GM12874 (cell line): ENCODE data around the gene REXO2.

Source experiments
- CTCF ChIP-seq: IDR thresholded peaks from 2 replicates; pipeline ENCODE4 v1.5.1; 2011; ENCODE audit warnings: low read depth, mild to moderate bottlenecking, control low read depth, low read length, moderate library complexity; ENCODE audit not compliant: insufficient read depth

REXO2 gene

GRCh38 chr11:114496915-114497314, 57.6 kb downstream of the REXO2 start:
- TF ChIP-seq CTCF = no peak

- TF ChIP-seq CTCF = no peak
These were observed 60.5 kb downstream of the REXO2 start for GRCh38 chr11:114499756-114500155.
